NCI-H1436 treated with DMSO at 0.1 percent for 48 hours (cell line): ENCODE measurements around the gene SEMA4D.

Experiments used
- DNase-seq: peaks from one replicate; lab custom pipeline; 2025; lab: John Stamatoyannopoulos, UW

The SEMA4D gene

GRCh38 chr9:89412951-89413350 lies 85.0 kb downstream of the SEMA4D start:
- no peak for DNase-seq

GRCh38 chr9:89412541-89412940 lies 85.4 kb downstream of the SEMA4D start:
- DNase-seq, result no peak

GRCh38 chr9:89411759-89412158 lies 86.2 kb downstream of the SEMA4D start:
- DNase-seq, result no peak

- DNase-seq, result no peak
Measured at GRCh38 chr9:89410641-89411350, 87.1 kb downstream of the SEMA4D start.

GRCh38 chr9:89410022-89410421 lies 87.9 kb downstream of the SEMA4D start:
- DNase-seq, result no peak

GRCh38 chr9:89409466-89409865 lies 88.4 kb downstream of the SEMA4D start:
- no peak for DNase-seq

- DNase-seq, result no peak
Measured at GRCh38 chr9:89408628-89409101, 89.2 kb downstream of the SEMA4D start.

GRCh38 chr9:89407070-89407469 lies 90.8 kb downstream of the SEMA4D start:
- no peak for DNase-seq

- DNase-seq, result no peak
Measured at GRCh38 chr9:89405826-89406225, 92.1 kb downstream of the SEMA4D start.

GRCh38 chr9:89404074-89404473 lies 93.8 kb downstream of the SEMA4D start:
- no peak for DNase-seq

GRCh38 chr9:89402695-89403427 lies 95.1 kb downstream of the SEMA4D start:
- no peak for DNase-seq

GRCh38 chr9:89400403-89401116 lies 97.4 kb downstream of the SEMA4D start:
- no peak for DNase-seq

GRCh38 chr9:89398621-89399020 lies 99.3 kb downstream of the SEMA4D start:
- no peak for DNase-seq

GRCh38 chr9:89397471-89397870 lies 100.4 kb downstream of the SEMA4D start:
- no peak for DNase-seq

- no peak for DNase-seq
Measured at GRCh38 chr9:89395931-89396710, 101.8 kb downstream of the SEMA4D start.

GRCh38 chr9:89394412-89394811 lies 103.5 kb downstream of the SEMA4D start:
- no peak for DNase-seq

- DNase-seq, result no peak
Measured at GRCh38 chr9:89391585-89391984, 106.3 kb downstream of the SEMA4D start.

GRCh38 chr9:89390578-89391116 lies 107.3 kb downstream of the SEMA4D start:
- no peak for DNase-seq

- no peak for DNase-seq
Measured at GRCh38 chr9:89390068-89390555, 107.8 kb downstream of the SEMA4D start.

GRCh38 chr9:89388868-89389177 lies 109.1 kb downstream of the SEMA4D start:
- DNase-seq, result no peak

GRCh38 chr9:89388084-89388867 lies 109.6 kb downstream of the SEMA4D start:
- DNase-seq, result no peak
